Rectal smooth muscle tissue (tissue), 1 donor: ENCODE results near the gene CNOT3.
A peak's percentile ranks its signal among the peaks of the same experiment; 100 is the strongest.

Experiments used
- H3K27ac ChIP-seq: one replicate; pipeline ENCODE4 v1.7.0; 2013; ENCODE audit warnings: low read depth, low read length, inconsistent platforms
- H3K27me3 ChIP-seq: one replicate; pipeline ENCODE4 v1.7.0; 2013; ENCODE audit warnings: low read length; ENCODE audit not compliant: control insufficient read depth, insufficient read depth
- H3K36me3 ChIP-seq: one replicate; pipeline ENCODE4 v1.7.0; 2013; ENCODE audit warnings: low read length; ENCODE audit not compliant: control insufficient read depth, insufficient read depth
- H3K4me1 ChIP-seq: one replicate; pipeline ENCODE4 v1.7.0; 2013; ENCODE audit warnings: low read length; ENCODE audit not compliant: control insufficient read depth, insufficient read depth
- H3K4me3 ChIP-seq: one replicate; pipeline ENCODE4 v1.7.0; 2013; ENCODE audit warnings: low read length
- H3K9ac ChIP-seq: one replicate; pipeline ENCODE4 v1.7.0; 2013; ENCODE audit warnings: low read length

CNOT3 gene

GRCh38 chr19:54127688-54128440 lies 9.7 kb upstream of the CNOT3 start:
- no peak overlapping the region for H3K27ac ChIP-seq
- H3K9ac ChIP-seq = no peak overlapping the region
- no peaks in the 10 kb centered on the region for H3K27me3 ChIP-seq
- no peak overlapping the region for H3K4me3 ChIP-seq
- H3K4me1 ChIP-seq = no peaks in the 10 kb centered on the region
- peaks cover 50% of the 10 kb centered on the region for H3K36me3 ChIP-seq

GRCh38 chr19:54128441-54128725 lies 9.2 kb upstream of the CNOT3 start:
- H3K4me3 ChIP-seq = no peak overlapping the region
- H3K4me1 ChIP-seq = no peaks in the 10 kb centered on the region
- no peak overlapping the region for H3K27ac ChIP-seq
- H3K36me3 ChIP-seq = peaks cover 48% of the 10 kb centered on the region
- no peak overlapping the region for H3K9ac ChIP-seq
- no peaks in the 10 kb centered on the region for H3K27me3 ChIP-seq

GRCh38 chr19:54128796-54129616 lies 8.6 kb upstream of the CNOT3 start:
- Histone ChIP-seq H3K4me3 (no peak overlapping the region), H3K36me3 (peaks cover 42% of the 10 kb centered on the region), H3K27ac (no peak overlapping the region)

GRCh38 chr19:54129617-54129996 lies 8.0 kb upstream of the CNOT3 start:
- no peaks in the 10 kb centered on the region for H3K27me3 ChIP-seq
- no peaks in the 10 kb centered on the region for H3K4me1 ChIP-seq
- no peak overlapping the region for H3K9ac ChIP-seq
- H3K27ac ChIP-seq = no peak overlapping the region
- peaks cover 36% of the 10 kb centered on the region for H3K36me3 ChIP-seq
- no peak overlapping the region for H3K4me3 ChIP-seq

More at GRCh38 chr19:54128796-54129616, 8.6 kb upstream of the CNOT3 start:
- no peak overlapping the region for H3K9ac ChIP-seq
- H3K27me3 ChIP-seq = no peaks in the 10 kb centered on the region
- no peaks in the 10 kb centered on the region for H3K4me1 ChIP-seq

- H3K36me3 ChIP-seq = peaks cover 13% of the 10 kb centered on the region
- H3K4me3 ChIP-seq = no peak overlapping the region
- peaks cover 6% of the 10 kb centered on the region for H3K4me1 ChIP-seq
- H3K27me3 ChIP-seq = no peaks in the 10 kb centered on the region
- H3K27ac ChIP-seq = no peak overlapping the region
- no peak overlapping the region for H3K9ac ChIP-seq
These were observed 4.1 kb upstream of the CNOT3 start for GRCh38 chr19:54133312-54133956.

GRCh38 chr19:54133957-54134590 lies 3.5 kb upstream of the CNOT3 start:
- Histone ChIP-seq H3K27ac (no peak overlapping the region), H3K4me3 (no peak overlapping the region), H3K4me1 (peaks cover 10% of the 10 kb centered on the region), H3K9ac (no peak overlapping the region), H3K27me3 (no peaks in the 10 kb centered on the region), H3K36me3 (peaks cover 9% of the 10 kb centered on the region)

- peak overlapping the region; percentile 25 for H3K9ac ChIP-seq
- H3K4me3 ChIP-seq = peak overlapping the region; percentile 67
- H3K27me3 ChIP-seq = no peaks in the 10 kb centered on the region
- H3K4me1 ChIP-seq = peaks cover 10% of the 10 kb centered on the region
- H3K27ac ChIP-seq = no peak overlapping the region
- H3K36me3 ChIP-seq = no peaks in the 10 kb centered on the region
These were observed 1.3 kb upstream of the CNOT3 start for GRCh38 chr19:54136086-54136863.

- H3K4me1 ChIP-seq = peaks cover 10% of the 10 kb centered on the region
- H3K27ac ChIP-seq = peak overlapping the region; percentile 92
- H3K4me3 ChIP-seq = peak overlapping the region; percentile 67
- no peaks in the 10 kb centered on the region for H3K27me3 ChIP-seq
- peak overlapping the region; percentile 25 for H3K9ac ChIP-seq
- no peaks in the 10 kb centered on the region for H3K36me3 ChIP-seq
These were observed 481 bp upstream of the CNOT3 start for GRCh38 chr19:54136864-54137698.

- no peak overlapping the region for H3K27ac ChIP-seq
These were observed 1.1 kb downstream of the CNOT3 start for GRCh38 chr19:54138489-54139256.

GRCh38 chr19:54141356-54141755 lies 3.8 kb downstream of the CNOT3 start:
- peaks cover 4% of the 10 kb centered on the region for H3K4me1 ChIP-seq
- H3K27ac ChIP-seq = no peak overlapping the region

More at GRCh38 chr19:54138489-54139256, 1.1 kb downstream of the CNOT3 start:
- Histone ChIP-seq H3K4me1 (peaks cover 10% of the 10 kb centered on the region), H3K9ac (no peak overlapping the region), H3K36me3 (peaks cover 12% of the 10 kb centered on the region), H3K4me3 (peak overlapping the region; percentile 76), H3K27me3 (no peaks in the 10 kb centered on the region)

More at GRCh38 chr19:54141356-54141755, 3.8 kb downstream of the CNOT3 start:
- Histone ChIP-seq H3K36me3 (peaks cover 32% of the 10 kb centered on the region), H3K4me3 (no peak overlapping the region), H3K27me3 (no peaks in the 10 kb centered on the region), H3K9ac (no peak overlapping the region)
